Endothelial cell of umbilical vein (primary cell): Measurements from ENCODE around the gene TMEM178B. TPM values are rescaled to one million over a fixed set of nuclear protein-coding genes. Genes with fewer than 3 reads are reported as not detected.

Experiments used
- BruUV-seq: library from RNA; stranded (reverse); fragments of 400-500 nt; replicated peaks from 2 replicates; lab custom pipeline; 2021; lab: Mats Ljungman, UMichigan
- CTCF ChIA-PET: fragments of 300-600, 350-600 bp; sonication (Branson Sonifier 250); formaldehyde crosslinking; loops from one replicate; lab custom pipeline; 2021; ENCODE audit warnings: antibody characterized with exemption, inconsistent platforms; lab: Charles Lee
- POLR2A ChIA-PET: fragments of 300-600, 350-600 bp; sonication (Branson Sonifier 250); formaldehyde crosslinking; loops from one replicate; lab custom pipeline; 2021; ENCODE audit warnings: antibody characterized with exemption, inconsistent platforms; lab: Charles Lee
- DNase-seq: peaks from one replicate; pipeline ENCODE4 v3.0.0-alpha.2; 2011; ENCODE audit warnings: low read depth, low spot score
- FAIRE-seq: peaks from 2 replicates; lab custom pipeline; 2011; peaks lifted over from hg19 to GRCh38; lab: Jason Lieb, UNC
- H2AFZ ChIP-seq: 2 replicates; pipeline ENCODE4 v1.6.0; 2012; ENCODE audit warnings: low read depth, low read length, control low read depth, inconsistent platforms
- H3K27ac ChIP-seq: 2 replicates; pipeline ENCODE4 v1.5.1; 2011; ENCODE audit warnings: low read depth, mild to moderate bottlenecking, control low read depth, low read length, moderate library complexity; ENCODE audit not compliant: insufficient read depth
- H3K27me3 ChIP-seq, 2 experiments: 2 replicates each; pipeline versions ENCODE4 v1.6.0 to v1.6.1; 2011; ENCODE audit warnings: low read length in 2 of 2, mixed read lengths in 1 of 2; ENCODE audit not compliant: control insufficient read depth in 2 of 2, insufficient read depth in 2 of 2
- H3K36me3 ChIP-seq, 2 experiments: 2 replicates in 1 of 2; 3 replicates in 1 of 2; pipeline ENCODE4 v1.5.1; 2011; ENCODE audit warnings: low read length in 2 of 2, mild to moderate bottlenecking in 1 of 2, moderate library complexity in 1 of 2; ENCODE audit not compliant: control insufficient read depth in 2 of 2, insufficient read depth in 2 of 2; ENCODE audit errors: extremely low read depth in 1 of 2
- H3K4me1 ChIP-seq: 3 replicates; pipeline ENCODE4 v1.5.1; 2011; ENCODE audit warnings: mild to moderate bottlenecking, low read length; ENCODE audit not compliant: control insufficient read depth, insufficient read depth; ENCODE audit errors: extremely low read depth
- H3K4me2 ChIP-seq: 2 replicates; pipeline ENCODE4 v1.6.1; 2011; ENCODE audit warnings: low read length, control low read depth, mixed read lengths; ENCODE audit not compliant: insufficient read depth
- H3K4me3 ChIP-seq, 3 experiments: fragments of 200-600 bp in 1 of 3; sonication (generic), shearing (Covaris generic) in 1 of 3; replicated peaks in 1 of 3; 2 replicates each; pipeline ENCODE4 v1.5.1; 2011 to 2016; ENCODE audit warnings: control low read depth in 3 of 3, low read length in 3 of 3, mild to moderate bottlenecking in 2 of 3, inconsistent platforms in 1 of 3, low read depth in 1 of 3, moderate library complexity in 1 of 3; ENCODE audit not compliant: insufficient read depth in 1 of 3
- H3K79me2 ChIP-seq: 2 replicates; pipeline ENCODE4 v1.6.0; 2012; ENCODE audit warnings: low read length, inconsistent platforms; ENCODE audit not compliant: control insufficient read depth, insufficient read depth
- H3K9ac ChIP-seq: replicated peaks from 2 replicates; pipeline ENCODE3; 2011; ENCODE audit warnings: low read length, control low read depth; ENCODE audit not compliant: insufficient read depth; ENCODE audit errors: extremely low read depth
- H3K9me1 ChIP-seq: replicated peaks from 3 replicates; pipeline ENCODE4 v1.6.0; 2011; ENCODE audit warnings: mild to moderate bottlenecking, low read length; ENCODE audit not compliant: control insufficient read depth, insufficient read depth; ENCODE audit errors: extremely low read depth
- H3K9me3 ChIP-seq: replicated peaks from 2 replicates; pipeline ENCODE4 v1.5.1; 2012; ENCODE audit warnings: low read length, inconsistent platforms; ENCODE audit not compliant: control insufficient read depth, insufficient read depth
- H4K20me1 ChIP-seq: replicated peaks from 2 replicates; pipeline ENCODE3; 2011; ENCODE audit warnings: mild to moderate bottlenecking, low read length; ENCODE audit not compliant: control insufficient read depth, insufficient read depth; ENCODE audit errors: extremely low read depth
- EZH2 ChIP-seq: IDR thresholded peaks from 2 replicates; pipeline ENCODE4 v1.6.1; 2012; ENCODE audit warnings: borderline replicate concordance, low read depth, mild to moderate bottlenecking, moderate library complexity, low read length, inconsistent platforms; ENCODE audit not compliant: severe bottlenecking
- FOS ChIP-seq: IDR thresholded peaks from 2 replicates; pipeline ENCODE4 v1.6.1; 2011; ENCODE audit warnings: mild to moderate bottlenecking, low read length, moderate library complexity, borderline replicate concordance; ENCODE audit not compliant: insufficient read depth
- GATA2 ChIP-seq: IDR thresholded peaks from 2 replicates; pipeline ENCODE4 v1.7.0; 2011; ENCODE audit warnings: low read depth, mild to moderate bottlenecking, moderate library complexity, mixed read lengths, low read length; ENCODE audit not compliant: insufficient read length, insufficient read depth
- JUN ChIP-seq: IDR thresholded peaks from 2 replicates; pipeline ENCODE4 v1.6.1; 2011; ENCODE audit warnings: borderline replicate concordance, low read depth; ENCODE audit not compliant: insufficient read length, insufficient read depth
- MYC ChIP-seq: IDR thresholded peaks from one replicate; pipeline ENCODE4 v1.6.1; 2011; ENCODE audit warnings: mild to moderate bottlenecking, low read depth, low read length
- POLR2A ChIP-seq: IDR thresholded peaks from 2 replicates; pipeline ENCODE4 v1.6.1; 2012; ENCODE audit warnings: low read depth, mild to moderate bottlenecking, control low read depth, low read length
- POLR2AphosphoS5 ChIP-seq: IDR thresholded peaks from 2 replicates; pipeline ENCODE4 v1.6.1; 2012; ENCODE audit warnings: low read depth, mild to moderate bottlenecking, control low read depth, low read length, moderate library complexity; ENCODE audit not compliant: insufficient read depth
- dilution Hi-C: fragments of 300-500 bp; cut with MboI; formaldehyde crosslinking; loops from one replicate; pipeline ENCODE4 v1.15.0; 2019; ENCODE audit warnings: low sequenced_read_pairs; ENCODE audit not compliant: extremely low pct_ligation_motif_present
- intact Hi-C: fragments of 100-400 bp; cut with micrococcal nuclease; formaldehyde crosslinking; loops from one replicate; pipeline ENCODE4 v1.10.0; 2022
- polyA plus RNA-seq, 4 experiments: library from polyadenylated mRNA; depleted of rRNA in 3 of 4; stranded (reverse) in 3 of 4; unstranded in 1 of 4; fragments of >200 nt; gene quantifications; 2 replicates each; pipeline versions ENCODE4 v1.2.1 to v1.2.3, GENCODE V29; 2011 to 2012; ENCODE audit warnings: missing spikeins in 1 of 4
- total RNA-seq: library from RNA; stranded (reverse); gene quantifications from 2 replicates; pipeline ENCODE4 v1.2.3, GENCODE V29; 2021
- TF ChIP-seq, protein P1 (sequence below): IDR thresholded peaks from 2 replicates; pipeline ENCODE4 v1.6.1; 2011; ENCODE audit not compliant: insufficient read depth, insufficient read length
- TF ChIP-seq, protein P2 (sequence below), 2 donors: IDR thresholded peaks; 1 replicate in 1 of 2; 2 replicates in 1 of 2; pipeline ENCODE4 v1.5.1; 2011; ENCODE audit warnings: low read length in 2 of 2, mild to moderate bottlenecking in 2 of 2, moderate library complexity in 2 of 2, control low read depth in 1 of 2, inconsistent platforms in 1 of 2, low read depth in 1 of 2; ENCODE audit not compliant: insufficient read depth in 1 of 2; ENCODE audit errors: extremely low read depth in 1 of 2

Gene TMEM178B
- total and polyA plus RNA-seq, 2 donors (not counting 3 experiments of a cell fraction or from before 2014, with no cell fraction given): not detected

DNA sequence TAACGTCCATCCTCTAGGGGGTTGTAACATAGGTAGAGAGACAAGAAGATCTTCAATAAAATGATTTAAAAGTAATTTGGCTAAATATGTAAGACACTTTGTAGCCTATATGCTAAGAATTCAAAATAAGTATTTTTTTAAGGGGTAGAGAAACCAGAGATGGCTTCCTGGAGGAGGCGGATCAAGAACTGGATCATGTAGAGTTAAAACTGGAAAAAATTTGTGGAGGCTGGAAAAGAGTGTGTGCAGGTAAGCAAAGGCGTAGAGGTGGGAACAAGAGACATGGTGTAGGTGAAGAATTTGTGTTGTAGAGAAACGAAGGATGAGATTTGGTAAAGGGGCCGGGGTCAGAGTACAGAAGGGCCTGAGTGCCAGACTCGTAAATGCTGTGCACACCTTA is 172.6 kb downstream of the TMEM178B start:
- dilution Hi-C loops: no loop called here
- Histone ChIP-seq H4K20me1 (no peaks in the 10 kb centered on the region), H3K27ac (no peak overlapping the region), H3K27me3 (no peaks in the 10 kb centered on the region), H3K9me1 (no peaks in the 10 kb centered on the region), H3K9me3 (no peaks in the 10 kb centered on the region), H3K79me2 (no peaks in the 10 kb centered on the region), H3K4me3 (no peak overlapping the region), H3K4me1 (no peaks in the 10 kb centered on the region), H2AFZ (no peak overlapping the region), H3K36me3 (no peaks in the 10 kb centered on the region), H3K4me2 (no peak overlapping the region), H3K9ac (no peak overlapping the region)
- BruUV-seq: no TSS peak
- TF ChIP-seq JUN (no peak), EZH2 (no peak), POLR2A (no peak), FOS (no peak), MYC (no peak), GATA2 (no peak), POLR2AphosphoS5 (no peak)
- TF ChIP-seq, protein P1, sequence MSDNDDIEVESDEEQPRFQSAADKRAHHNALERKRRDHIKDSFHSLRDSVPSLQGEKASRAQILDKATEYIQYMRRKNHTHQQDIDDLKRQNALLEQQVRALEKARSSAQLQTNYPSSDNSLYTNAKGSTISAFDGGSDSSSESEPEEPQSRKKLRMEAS: no peak
- TF ChIP-seq, protein P2, sequence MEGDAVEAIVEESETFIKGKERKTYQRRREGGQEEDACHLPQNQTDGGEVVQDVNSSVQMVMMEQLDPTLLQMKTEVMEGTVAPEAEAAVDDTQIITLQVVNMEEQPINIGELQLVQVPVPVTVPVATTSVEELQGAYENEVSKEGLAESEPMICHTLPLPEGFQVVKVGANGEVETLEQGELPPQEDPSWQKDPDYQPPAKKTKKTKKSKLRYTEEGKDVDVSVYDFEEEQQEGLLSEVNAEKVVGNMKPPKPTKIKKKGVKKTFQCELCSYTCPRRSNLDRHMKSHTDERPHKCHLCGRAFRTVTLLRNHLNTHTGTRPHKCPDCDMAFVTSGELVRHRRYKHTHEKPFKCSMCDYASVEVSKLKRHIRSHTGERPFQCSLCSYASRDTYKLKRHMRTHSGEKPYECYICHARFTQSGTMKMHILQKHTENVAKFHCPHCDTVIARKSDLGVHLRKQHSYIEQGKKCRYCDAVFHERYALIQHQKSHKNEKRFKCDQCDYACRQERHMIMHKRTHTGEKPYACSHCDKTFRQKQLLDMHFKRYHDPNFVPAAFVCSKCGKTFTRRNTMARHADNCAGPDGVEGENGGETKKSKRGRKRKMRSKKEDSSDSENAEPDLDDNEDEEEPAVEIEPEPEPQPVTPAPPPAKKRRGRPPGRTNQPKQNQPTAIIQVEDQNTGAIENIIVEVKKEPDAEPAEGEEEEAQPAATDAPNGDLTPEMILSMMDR (IDR thresholded peaks at IDR 0.05; ENCODE audit: extremely low read depth in 1 of 2, insufficient read depth in 1 of 2, low read depth in 1 of 2, low read length in 2 of 2): no peak
- CTCF ChIA-PET: no interaction called here
- DNase-seq (no peak), FAIRE-seq (no peak)
- intact Hi-C loops: no loop called here
- POLR2A ChIA-PET: no interaction called here
